ENCODE results near the gene ACOX2. TPM values are rescaled to one million over a fixed set of nuclear protein-coding genes. Genes with fewer than 3 reads are reported as not detected.

The ACOX2 gene
- total and polyA plus RNA-seq, 2 donors (not counting 3 experiments of a cell fraction or from before 2014, with no cell fraction given) = 1.5 to 10.5 TPM

- Histone ChIP-seq H3K9me1 (replicated peaks; ENCODE audit: control insufficient read depth, extremely low read depth, insufficient read depth, low read length) (no peaks in the 10 kb centered on the region), H3K27ac (ENCODE audit: insufficient read depth, low read depth, low read length) (no peak overlapping the region), H3K27me3 (ENCODE audit: control insufficient read depth in 2 of 2, insufficient read depth in 2 of 2, low read length in 2 of 2) (no peaks in the 10 kb centered on the region), H3K9me3 (replicated peaks; ENCODE audit: control insufficient read depth, insufficient read depth, low read length) (no peaks in the 10 kb centered on the region), H4K20me1 (replicated peaks; ENCODE audit: control insufficient read depth, extremely low read depth, insufficient read depth, low read length) (no peaks in the 10 kb centered on the region), H2AFZ (ENCODE audit: low read depth, low read length) (no peak overlapping the region), H3K4me2 (ENCODE audit: insufficient read depth, low read length) (no peak overlapping the region), H3K4me1 (ENCODE audit: control insufficient read depth, extremely low read depth, insufficient read depth, low read length) (peaks cover 25% of the 10 kb centered on the region), H3K9ac (replicated peaks; ENCODE audit: extremely low read depth, insufficient read depth, low read length) (no peak overlapping the region), H3K79me2 (ENCODE audit: control insufficient read depth, insufficient read depth, low read length) (no peaks in the 10 kb centered on the region), H3K36me3 (ENCODE audit: control insufficient read depth in 2 of 2, extremely low read depth in 1 of 2, insufficient read depth in 2 of 2, low read length in 2 of 2) (no peaks in the 10 kb centered on the region), H3K4me3 (replicated peaks in 1 of 3; ENCODE audit: insufficient read depth in 1 of 3, low read depth in 1 of 3, low read length in 3 of 3) (no peak overlapping the region)
- intact Hi-C loops (cut with micrococcal nuclease) (no loop called here), dilution Hi-C loops (cut with MboI; ENCODE audit: extremely low pct_ligation_motif_present, low sequenced_read_pairs) (no loop called here)
- TF ChIP-seq JUN (IDR thresholded peaks at IDR 0.05; ENCODE audit: borderline replicate concordance, insufficient read depth, insufficient read length, low read depth) (no peak), MAX (IDR thresholded peaks at IDR 0.05; ENCODE audit: insufficient read depth, insufficient read length) (no peak), FOS (IDR thresholded peaks at IDR 0.05; ENCODE audit: borderline replicate concordance, insufficient read depth, low read length) (no peak), POLR2A (IDR thresholded peaks at IDR 0.05; ENCODE audit: low read depth, low read length) (no peak), MYC (IDR thresholded peaks at IDR 0.05; ENCODE audit: low read depth, low read length) (no peak), POLR2AphosphoS5 (IDR thresholded peaks at IDR 0.05; ENCODE audit: insufficient read depth, low read depth, low read length) (no peak), CTCF (IDR thresholded peaks at IDR 0.05; ENCODE audit: extremely low read depth in 1 of 2, insufficient read depth in 1 of 2, low read depth in 1 of 2, low read length in 2 of 2) (no peak), GATA2 (IDR thresholded peaks at IDR 0.05; ENCODE audit: insufficient read depth, insufficient read length, low read depth, low read length) (no peak), EZH2 (IDR thresholded peaks at IDR 0.05; ENCODE audit: borderline replicate concordance, low read depth, low read length, severe bottlenecking) (no peak)
- no peak for FAIRE-seq
- DNase-seq (ENCODE audit: low read depth, low spot score) = no peak
- ChIA-PET POLR2A (no interaction called here), CTCF (interaction anchor here (0.6 to 6.6 kb wide), 8 partner anchors 9 to 493 kb away, joined by 3 to 132 read pairs (median 16); partner anchors contain the start of genes HTD2 and RPP14)
- no TSS peak for BruUV-seq (replicated peaks)
These were observed 22.6 kb upstream of the ACOX2 start for GRCh38 chr3:58559586-58559985.
